ENCODE data around the gene IREB2. TPM values are rescaled to one million over a fixed set of nuclear protein-coding genes. Genes with fewer than 3 reads are reported as not detected.
"Not testable (repeated sequence)": the region's sequence is repeated elsewhere in the genome, so short reads cannot be mapped to it uniquely, and the experiment has no call there.

The IREB2 gene
- total RNA-seq, 1 donor from 2014 or later = 48.7 TPM

DNA sequence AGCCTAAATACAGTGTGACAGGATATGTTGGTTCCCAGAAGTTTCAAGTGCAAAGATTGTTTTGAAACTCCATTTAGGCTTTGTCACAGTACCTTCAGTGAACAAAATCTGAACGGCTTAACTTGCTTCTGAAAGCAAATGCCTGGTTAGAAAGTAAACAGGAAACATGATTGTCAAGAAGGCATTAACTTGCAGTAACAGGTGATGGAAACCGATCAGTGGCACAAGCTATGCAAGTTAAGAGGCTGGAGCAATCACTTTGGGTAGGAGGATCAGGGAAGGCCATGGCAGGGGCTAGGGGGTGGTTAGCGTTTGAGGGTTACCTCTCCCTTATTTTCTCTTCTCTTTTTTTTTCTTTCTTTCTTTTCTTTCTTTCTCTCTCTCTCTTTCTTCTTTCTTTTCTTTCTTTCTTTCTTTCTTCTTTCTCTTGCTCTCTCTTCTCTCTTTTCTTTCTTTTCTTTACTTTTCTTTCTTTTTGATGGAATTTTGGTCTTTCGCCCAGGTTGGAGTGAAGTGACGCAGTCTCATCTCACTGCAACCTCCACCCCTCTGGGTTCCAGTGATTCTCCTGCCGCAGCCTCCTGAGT lies 71.8 kb downstream of the IREB2 start:
- TF ChIP-seq, protein P1, sequence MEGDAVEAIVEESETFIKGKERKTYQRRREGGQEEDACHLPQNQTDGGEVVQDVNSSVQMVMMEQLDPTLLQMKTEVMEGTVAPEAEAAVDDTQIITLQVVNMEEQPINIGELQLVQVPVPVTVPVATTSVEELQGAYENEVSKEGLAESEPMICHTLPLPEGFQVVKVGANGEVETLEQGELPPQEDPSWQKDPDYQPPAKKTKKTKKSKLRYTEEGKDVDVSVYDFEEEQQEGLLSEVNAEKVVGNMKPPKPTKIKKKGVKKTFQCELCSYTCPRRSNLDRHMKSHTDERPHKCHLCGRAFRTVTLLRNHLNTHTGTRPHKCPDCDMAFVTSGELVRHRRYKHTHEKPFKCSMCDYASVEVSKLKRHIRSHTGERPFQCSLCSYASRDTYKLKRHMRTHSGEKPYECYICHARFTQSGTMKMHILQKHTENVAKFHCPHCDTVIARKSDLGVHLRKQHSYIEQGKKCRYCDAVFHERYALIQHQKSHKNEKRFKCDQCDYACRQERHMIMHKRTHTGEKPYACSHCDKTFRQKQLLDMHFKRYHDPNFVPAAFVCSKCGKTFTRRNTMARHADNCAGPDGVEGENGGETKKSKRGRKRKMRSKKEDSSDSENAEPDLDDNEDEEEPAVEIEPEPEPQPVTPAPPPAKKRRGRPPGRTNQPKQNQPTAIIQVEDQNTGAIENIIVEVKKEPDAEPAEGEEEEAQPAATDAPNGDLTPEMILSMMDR (IDR thresholded peaks at IDR 0.05) = no peak
- ATAC-seq (no peak), DNase-seq (no peak)
- Histone ChIP-seq H3K4me3 (no peak overlapping the region), H3K4me1 (peaks cover 5% of the 10 kb centered on the region), H3K36me3 (no peaks in the 10 kb centered on the region), H3K27me3 (no peaks in the 10 kb centered on the region), H3K27ac (no peak overlapping the region), H3K9me3 (no peaks in the 10 kb centered on the region)
- intact Hi-C loops (cut with DNase I) = no loop called here

DNA sequence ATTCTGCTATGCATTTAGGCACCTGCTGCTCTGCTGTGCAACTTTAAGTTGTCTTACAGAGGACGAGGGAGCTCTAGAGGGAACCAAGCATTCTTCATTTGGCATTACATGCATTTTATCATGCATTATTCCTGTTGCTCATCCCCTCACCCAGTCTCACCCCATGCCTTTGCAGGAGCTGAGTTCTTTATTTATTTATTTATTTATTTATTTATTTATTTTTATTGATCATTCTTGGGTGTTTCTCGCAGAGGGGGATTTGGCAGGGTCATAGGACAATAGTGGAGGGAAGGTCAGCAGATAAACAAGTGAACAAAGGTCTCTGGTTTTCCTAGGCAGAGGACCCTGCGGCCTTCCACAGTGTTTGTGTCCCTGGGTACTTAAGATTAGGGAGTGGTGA lies 82.0 kb downstream of the IREB2 start:
- intact Hi-C loops (cut with DNase I); H3K4me3 ChIP-seq; H3K27me3 ChIP-seq; ATAC-seq; H3K36me3 ChIP-seq; H3K9me3 ChIP-seq; DNase-seq; H3K4me1 ChIP-seq; H3K27ac ChIP-seq: not testable (repeated sequence)

DNA sequence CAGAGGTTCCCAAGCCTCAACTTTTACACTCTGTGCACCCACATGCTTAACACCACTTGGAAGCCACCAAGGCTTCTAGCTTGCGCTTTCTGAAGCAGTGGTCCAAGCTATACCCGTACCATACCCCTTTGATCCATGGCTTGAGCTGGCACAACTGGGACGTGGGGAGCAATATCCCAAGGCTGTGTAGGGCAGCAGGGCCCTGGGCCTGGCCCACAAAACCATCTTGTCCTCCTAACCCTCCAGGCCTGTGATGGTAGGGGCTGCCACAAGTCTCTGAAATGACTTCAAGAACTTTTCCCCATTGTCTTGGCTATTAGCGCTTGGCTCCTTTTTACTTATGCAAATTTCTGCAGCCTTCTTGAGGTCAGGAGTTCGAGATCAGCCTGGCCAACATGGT lies 86.2 kb downstream of the IREB2 start:
- ATAC-seq (no peak), DNase-seq (no peak)
- H3K27ac ChIP-seq = no peak overlapping the region
- H3K36me3 ChIP-seq = no peaks in the 10 kb centered on the region
- no peaks in the 10 kb centered on the region for H3K27me3 ChIP-seq
- H3K4me3 ChIP-seq = no peak overlapping the region
- intact Hi-C loops (cut with DNase I) = no loop called here
- H3K4me1 ChIP-seq = no peaks in the 10 kb centered on the region
- TF ChIP-seq, protein P1 (IDR thresholded peaks at IDR 0.05) = no peak
- H3K9me3 ChIP-seq = no peaks in the 10 kb centered on the region

DNA sequence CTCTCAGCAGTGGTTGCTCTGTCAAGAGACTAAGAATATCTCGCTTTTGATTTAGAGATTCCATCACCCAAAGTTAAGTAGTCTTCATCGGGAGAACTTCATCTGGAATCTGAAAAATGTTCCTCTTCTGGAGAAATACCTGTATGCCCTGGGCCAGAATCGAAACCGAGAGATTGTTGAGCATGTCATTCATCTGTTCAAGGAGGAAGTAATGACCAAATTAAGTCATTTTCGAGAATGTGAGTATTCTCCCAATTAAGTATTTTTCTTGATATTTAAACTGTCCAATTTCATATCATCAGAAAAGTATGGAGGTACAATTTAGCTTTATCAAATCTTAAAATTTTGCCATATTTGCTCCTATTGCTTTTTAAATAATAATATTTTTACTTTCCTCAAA lies 89.3 kb downstream of the IREB2 start:
- Histone ChIP-seq H3K27me3 (no peaks in the 10 kb centered on the region), H3K9me3 (no peaks in the 10 kb centered on the region), H3K4me3 (no peak overlapping the region), H3K36me3 (no peaks in the 10 kb centered on the region), H3K27ac (no peak overlapping the region), H3K4me1 (no peaks in the 10 kb centered on the region)
- ATAC-seq (no peak), DNase-seq (no peak)
- intact Hi-C loops (cut with DNase I) = no loop called here
- TF ChIP-seq, protein P1 (IDR thresholded peaks at IDR 0.05) = no peak

DNA sequence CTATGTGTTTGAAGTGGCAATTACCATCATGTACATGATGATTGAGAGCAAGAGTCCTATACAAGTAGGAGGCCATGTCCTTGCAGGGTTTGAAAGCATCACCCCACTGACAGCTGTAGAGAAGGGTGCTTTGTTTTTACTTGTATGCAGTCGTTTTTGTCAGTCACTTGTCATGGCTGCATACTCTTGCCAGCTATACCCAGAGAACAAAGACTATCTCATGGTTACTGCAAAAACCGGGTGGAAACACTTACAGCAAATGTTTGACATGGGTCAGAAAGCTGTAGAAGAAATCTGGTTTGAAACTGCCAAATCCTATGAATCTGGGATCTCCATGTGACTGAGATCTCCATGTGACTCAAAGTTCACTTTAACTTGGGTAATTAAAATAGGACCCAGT lies 95.3 kb downstream of the IREB2 start:
- intact Hi-C loops (cut with DNase I) = no loop called here
- ATAC-seq = no peak
- no peak overlapping the region for H3K27ac ChIP-seq
- TF ChIP-seq, protein P1 (IDR thresholded peaks at IDR 0.05) = no peak
- no peak for DNase-seq
- no peaks in the 10 kb centered on the region for H3K27me3 ChIP-seq
- H3K9me3 ChIP-seq = no peaks in the 10 kb centered on the region
- H3K36me3 ChIP-seq = no peaks in the 10 kb centered on the region
- no peaks in the 10 kb centered on the region for H3K4me1 ChIP-seq
- H3K4me3 ChIP-seq = no peak overlapping the region

DNA sequence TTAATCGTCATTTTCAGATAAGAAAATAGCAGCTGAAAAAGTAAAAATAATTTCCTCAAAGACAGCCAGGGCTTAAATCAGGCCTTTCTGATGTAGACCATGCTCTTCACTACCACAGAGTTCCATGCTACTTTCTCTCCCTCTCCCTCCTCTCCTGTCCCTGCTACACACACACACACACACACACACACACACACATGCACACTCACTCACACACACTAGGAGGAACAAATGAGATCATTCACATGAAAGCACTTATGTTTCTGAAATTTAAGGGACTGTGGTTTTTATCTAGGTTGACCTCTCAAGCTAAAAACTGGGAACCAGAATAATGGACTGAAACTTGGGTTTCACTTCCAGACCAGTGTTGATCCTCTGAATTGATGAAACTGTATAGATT lies 98.1 kb downstream of the IREB2 start:
- no peaks in the 10 kb centered on the region for H3K36me3 ChIP-seq
- no peaks in the 10 kb centered on the region for H3K9me3 ChIP-seq
- intact Hi-C loops (cut with DNase I) = no loop called here
- ATAC-seq = no peak
- H3K27me3 ChIP-seq = no peaks in the 10 kb centered on the region
- H3K27ac ChIP-seq = no peak overlapping the region
- no peak overlapping the region for H3K4me3 ChIP-seq
- no peak for DNase-seq
- TF ChIP-seq, protein P1 (IDR thresholded peaks at IDR 0.05) = no peak
- H3K4me1 ChIP-seq = no peaks in the 10 kb centered on the region

Data from upper lobe of right lung (tissue), 1 donor.